Subcutaneous adipose tissue (tissue), 4 donors: Measurements from ENCODE around the gene ELMO1. TPM values are rescaled to one million over a fixed set of nuclear protein-coding genes. Genes with fewer than 3 reads are reported as not detected.

Experiments
- total RNA-seq, 4 donors: library from RNA; depleted of rRNA; stranded (reverse); fragments of >200 nt; gene quantifications; one replicate each; pipeline ENCODE4 v1.1.0, GENCODE V29; 2016
- TF ChIP-seq, protein P1 (sequence below): fragments of 450-650 bp; IDR thresholded peaks from one replicate; pipeline ENCODE4 v1.5.1; 2016; ENCODE audit warnings: low read depth, mild to moderate bottlenecking, control low read depth, antibody characterized with exemption, moderate library complexity

The ELMO1 gene
- total RNA-seq, 4 donors from 2014 or later: 97.1 to 129 (median 126) TPM

DNA sequence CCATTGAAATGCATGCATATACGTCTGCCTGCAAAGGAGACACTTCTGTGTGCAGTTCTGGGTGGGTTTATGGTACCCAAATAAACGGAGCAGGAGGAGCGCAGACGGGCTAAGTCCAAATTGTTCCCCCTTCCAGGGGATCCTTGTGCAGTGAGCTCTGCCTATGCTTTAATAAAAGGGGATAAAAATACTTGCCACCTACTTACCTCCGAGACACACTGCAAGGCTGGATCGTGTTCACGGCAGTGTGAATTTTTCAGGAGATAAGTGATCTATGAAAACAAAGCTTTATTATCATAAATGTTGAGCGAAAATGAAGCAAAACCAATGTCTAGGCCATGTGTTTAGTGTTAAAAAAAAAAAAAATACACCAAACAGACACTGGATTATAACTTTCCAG lies 415.5 kb downstream of the ELMO1 start:
- TF ChIP-seq, protein P1, sequence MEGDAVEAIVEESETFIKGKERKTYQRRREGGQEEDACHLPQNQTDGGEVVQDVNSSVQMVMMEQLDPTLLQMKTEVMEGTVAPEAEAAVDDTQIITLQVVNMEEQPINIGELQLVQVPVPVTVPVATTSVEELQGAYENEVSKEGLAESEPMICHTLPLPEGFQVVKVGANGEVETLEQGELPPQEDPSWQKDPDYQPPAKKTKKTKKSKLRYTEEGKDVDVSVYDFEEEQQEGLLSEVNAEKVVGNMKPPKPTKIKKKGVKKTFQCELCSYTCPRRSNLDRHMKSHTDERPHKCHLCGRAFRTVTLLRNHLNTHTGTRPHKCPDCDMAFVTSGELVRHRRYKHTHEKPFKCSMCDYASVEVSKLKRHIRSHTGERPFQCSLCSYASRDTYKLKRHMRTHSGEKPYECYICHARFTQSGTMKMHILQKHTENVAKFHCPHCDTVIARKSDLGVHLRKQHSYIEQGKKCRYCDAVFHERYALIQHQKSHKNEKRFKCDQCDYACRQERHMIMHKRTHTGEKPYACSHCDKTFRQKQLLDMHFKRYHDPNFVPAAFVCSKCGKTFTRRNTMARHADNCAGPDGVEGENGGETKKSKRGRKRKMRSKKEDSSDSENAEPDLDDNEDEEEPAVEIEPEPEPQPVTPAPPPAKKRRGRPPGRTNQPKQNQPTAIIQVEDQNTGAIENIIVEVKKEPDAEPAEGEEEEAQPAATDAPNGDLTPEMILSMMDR: no peak

DNA sequence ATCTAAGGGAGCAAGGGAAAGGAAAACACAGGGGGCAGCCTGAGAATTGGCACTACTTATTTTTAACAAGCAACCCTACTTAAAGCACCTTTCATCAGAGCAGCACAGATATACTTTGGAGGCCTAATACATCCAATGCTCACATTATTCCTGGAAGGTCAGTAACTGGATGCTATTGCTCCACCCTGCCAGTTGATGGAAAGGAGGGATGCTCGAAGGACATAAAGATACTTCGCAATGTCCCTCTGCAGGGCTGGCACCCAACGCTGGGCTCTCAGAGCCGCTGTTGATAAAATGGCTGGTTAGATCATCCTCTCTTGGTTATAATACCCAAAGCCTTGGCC lies 416.4 kb downstream of the ELMO1 start:
- TF ChIP-seq, protein P1: no peak

DNA sequence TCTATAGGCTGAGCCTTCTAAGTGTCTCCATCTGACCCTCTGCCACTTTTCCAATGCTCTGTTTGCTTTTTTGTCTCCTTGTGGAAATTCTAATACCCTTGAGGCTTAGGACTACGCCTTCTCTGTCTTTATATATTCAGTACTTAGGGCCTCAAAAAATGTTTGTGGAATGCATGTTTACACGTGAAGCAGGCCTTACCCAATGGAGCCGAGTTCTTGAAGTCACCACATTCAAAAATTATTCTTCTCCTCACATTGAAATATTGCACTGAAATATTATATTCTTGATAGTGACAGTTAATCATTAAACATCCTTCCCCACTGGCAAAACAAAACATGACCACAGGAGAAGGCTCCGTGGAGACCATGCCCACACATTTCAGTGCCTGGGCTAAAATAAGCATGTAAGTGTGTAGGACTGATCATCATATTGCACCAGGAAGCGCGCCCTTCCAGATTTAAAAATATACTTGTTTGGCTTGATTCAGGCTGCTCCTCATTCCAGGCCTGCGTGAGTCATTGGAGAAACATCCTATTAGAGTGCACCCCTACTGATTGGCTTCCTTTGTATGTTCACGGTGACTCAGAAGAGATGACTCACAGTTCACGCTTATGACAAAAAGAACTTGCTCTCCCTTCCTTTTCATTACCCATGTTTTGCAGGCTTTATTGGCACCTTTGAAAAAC lies 416.9 kb downstream of the ELMO1 start:
- TF ChIP-seq, protein P1: no peak

DNA sequence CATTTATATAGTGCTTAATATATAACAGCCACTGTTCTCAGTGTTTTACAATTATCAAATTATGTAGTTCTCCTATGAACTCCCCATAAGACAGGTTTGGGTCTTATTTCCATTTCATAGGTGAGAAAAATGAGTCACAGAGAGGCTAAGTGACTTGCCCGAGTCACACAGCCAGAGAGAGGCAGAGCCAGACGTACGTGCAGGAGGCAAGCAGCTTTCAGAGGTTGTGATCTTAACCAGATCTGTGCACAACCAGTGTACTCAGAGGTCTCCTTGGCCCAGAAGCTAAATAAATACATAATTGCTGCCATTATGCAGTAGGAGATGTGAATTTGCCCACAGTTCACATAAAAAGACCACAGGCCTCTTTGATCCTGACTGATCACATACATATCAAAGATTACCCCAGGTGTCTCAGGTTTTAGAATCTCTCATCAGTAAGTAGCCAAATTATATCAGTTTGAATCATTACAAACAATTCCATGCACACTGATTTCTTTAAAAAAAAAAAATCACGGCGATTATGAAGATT lies 419.7 kb downstream of the ELMO1 start:
- TF ChIP-seq, protein P1: no peak

DNA sequence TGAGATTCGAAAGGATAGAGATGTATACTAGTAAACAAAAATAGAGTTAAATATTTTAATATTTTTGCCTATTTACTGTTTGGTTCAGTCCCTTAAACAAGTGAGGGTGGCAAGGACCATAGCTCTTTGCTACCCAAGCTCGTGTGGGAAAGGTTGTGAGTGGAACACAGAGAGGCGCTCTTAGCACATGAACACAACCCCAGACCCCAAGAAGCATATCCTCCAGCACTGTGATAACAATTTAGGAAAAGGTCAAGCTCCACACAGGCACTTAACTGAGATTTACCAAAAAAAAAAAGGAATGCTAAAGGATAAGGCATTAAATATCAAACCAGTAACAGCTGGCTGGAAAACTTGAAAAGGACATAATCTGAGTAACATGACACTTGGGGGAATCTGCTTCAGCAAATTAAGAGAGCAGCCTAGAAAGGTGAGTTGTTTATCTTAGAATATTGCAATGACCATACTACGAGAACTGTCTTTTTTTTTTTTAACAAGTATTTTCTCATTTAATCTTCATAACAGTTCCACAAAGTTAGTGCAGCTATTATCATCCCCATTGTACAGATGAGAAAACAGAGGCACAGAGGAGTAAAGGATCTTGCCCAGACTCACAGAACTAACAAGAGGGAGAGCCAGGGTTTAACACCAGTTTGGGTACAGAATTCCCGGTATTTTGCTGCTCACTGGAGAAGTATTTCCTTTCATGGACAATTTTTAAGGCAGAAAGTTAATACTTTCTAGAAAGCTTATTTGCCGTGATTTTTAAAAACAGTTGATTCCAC lies 420.9 kb downstream of the ELMO1 start:
- TF ChIP-seq, protein P1: no peak

DNA sequence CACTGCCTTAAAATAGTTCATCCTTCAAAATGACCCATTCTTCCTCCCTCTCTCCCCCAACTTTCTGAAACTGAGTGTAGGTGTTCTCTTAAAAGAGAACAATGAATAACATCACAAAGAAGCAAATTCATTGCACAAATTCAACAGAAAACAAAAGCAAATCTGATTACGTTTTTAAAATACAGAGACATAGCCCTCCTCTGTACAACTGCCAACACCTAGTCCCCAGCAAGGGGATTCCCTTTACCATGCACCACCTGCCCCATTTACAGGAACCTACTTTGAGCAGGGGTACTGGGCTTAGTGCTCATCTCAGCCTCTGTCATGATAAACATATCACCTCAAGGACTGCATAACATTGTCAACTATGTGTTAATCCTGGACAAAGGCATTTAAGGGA lies 421.6 kb downstream of the ELMO1 start:
- TF ChIP-seq, protein P1: no peak

DNA sequence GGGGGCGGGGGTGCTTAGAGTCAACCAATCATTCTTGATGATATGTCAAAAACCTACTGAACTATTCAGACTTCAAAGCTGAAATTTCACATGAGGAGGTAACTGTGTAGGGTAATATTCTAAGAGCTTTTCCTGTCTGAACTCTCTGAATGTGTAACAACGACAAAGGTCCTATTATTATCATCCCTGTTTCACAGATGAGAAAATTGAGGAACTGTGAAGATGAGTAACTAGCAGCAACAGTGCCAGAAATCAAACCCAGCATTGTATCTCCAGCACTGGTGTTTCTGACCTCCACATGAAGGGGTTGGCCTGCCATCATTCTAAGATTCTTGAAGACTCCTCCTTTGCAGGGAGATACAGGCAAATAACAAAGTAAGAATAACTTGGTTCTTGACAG lies 429.7 kb downstream of the ELMO1 start:
- TF ChIP-seq, protein P1: no peak
